ENCODE data around the gene IGSF9B.

IGSF9B gene

DNA sequence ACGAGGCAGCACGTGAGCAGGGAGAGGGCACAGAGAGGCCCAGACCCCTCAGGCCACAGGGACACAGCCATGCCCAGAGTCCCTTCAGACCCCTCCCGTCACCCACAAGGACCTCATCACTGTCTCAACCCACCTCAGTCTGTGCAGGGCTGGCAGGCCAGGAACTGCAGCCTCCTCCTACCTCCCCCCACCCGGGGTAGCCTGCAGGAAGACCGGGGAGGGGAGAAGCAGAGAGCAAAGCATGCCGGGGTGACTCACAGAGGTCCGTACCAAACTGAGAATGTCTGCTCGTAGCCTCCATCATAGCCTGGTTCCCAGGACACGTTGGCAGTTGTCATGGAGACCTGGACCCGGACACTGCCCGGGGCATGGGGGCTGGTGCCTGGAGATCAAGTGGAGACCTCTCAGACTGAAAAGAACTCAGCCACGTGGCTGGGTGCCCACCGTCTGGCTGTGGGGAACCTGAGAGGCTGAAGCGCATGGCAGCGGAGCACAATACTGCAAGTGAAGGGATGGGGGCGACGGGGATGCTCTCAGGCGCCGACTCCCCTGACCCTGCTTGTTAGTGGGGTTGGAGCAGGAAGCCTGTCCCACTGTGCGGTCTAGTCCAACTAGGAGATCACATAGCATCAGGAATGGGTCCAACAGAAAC, 27.2 kb downstream of the IGSF9B start:
- TF ChIP-seq, protein P1, sequence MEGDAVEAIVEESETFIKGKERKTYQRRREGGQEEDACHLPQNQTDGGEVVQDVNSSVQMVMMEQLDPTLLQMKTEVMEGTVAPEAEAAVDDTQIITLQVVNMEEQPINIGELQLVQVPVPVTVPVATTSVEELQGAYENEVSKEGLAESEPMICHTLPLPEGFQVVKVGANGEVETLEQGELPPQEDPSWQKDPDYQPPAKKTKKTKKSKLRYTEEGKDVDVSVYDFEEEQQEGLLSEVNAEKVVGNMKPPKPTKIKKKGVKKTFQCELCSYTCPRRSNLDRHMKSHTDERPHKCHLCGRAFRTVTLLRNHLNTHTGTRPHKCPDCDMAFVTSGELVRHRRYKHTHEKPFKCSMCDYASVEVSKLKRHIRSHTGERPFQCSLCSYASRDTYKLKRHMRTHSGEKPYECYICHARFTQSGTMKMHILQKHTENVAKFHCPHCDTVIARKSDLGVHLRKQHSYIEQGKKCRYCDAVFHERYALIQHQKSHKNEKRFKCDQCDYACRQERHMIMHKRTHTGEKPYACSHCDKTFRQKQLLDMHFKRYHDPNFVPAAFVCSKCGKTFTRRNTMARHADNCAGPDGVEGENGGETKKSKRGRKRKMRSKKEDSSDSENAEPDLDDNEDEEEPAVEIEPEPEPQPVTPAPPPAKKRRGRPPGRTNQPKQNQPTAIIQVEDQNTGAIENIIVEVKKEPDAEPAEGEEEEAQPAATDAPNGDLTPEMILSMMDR (conservative IDR thresholded peaks at IDR 0.05; ENCODE audit: control insufficient read depth, insufficient read depth, low read depth, low read length), result no peak
- no peak for DNase-seq (ENCODE audit: low read depth)
- no peak overlapping the region for H3K4me3 ChIP-seq (ENCODE audit: control insufficient read depth, low read depth, low read length)

DNA sequence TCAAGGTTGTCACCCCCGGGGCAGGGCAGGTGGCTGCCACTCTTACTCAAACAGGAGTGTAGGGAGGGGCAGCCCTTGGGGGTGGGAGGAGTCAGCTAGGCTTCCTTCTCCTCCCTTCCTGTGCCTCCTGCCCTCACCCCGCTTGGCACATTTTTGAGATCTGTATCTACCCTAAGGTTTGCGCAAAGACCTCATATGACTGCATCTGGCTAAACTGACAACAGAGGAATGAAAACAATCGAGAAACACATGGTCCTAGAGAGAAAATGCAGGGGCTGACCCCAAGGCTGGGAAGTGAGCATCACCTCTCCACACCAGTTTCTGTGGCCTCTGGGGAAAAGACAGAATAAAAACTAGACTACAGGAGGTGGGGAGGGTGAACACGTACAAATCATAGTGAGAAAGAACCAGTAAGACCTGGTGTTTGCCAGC, 28.1 kb downstream of the IGSF9B start:
- no peak for DNase-seq (ENCODE audit: low read depth)
- no peak overlapping the region for H3K4me3 ChIP-seq (ENCODE audit: control insufficient read depth, low read depth, low read length)
- TF ChIP-seq, protein P1 (conservative IDR thresholded peaks at IDR 0.05; ENCODE audit: control insufficient read depth, insufficient read depth, low read depth, low read length), result no peak

DNA sequence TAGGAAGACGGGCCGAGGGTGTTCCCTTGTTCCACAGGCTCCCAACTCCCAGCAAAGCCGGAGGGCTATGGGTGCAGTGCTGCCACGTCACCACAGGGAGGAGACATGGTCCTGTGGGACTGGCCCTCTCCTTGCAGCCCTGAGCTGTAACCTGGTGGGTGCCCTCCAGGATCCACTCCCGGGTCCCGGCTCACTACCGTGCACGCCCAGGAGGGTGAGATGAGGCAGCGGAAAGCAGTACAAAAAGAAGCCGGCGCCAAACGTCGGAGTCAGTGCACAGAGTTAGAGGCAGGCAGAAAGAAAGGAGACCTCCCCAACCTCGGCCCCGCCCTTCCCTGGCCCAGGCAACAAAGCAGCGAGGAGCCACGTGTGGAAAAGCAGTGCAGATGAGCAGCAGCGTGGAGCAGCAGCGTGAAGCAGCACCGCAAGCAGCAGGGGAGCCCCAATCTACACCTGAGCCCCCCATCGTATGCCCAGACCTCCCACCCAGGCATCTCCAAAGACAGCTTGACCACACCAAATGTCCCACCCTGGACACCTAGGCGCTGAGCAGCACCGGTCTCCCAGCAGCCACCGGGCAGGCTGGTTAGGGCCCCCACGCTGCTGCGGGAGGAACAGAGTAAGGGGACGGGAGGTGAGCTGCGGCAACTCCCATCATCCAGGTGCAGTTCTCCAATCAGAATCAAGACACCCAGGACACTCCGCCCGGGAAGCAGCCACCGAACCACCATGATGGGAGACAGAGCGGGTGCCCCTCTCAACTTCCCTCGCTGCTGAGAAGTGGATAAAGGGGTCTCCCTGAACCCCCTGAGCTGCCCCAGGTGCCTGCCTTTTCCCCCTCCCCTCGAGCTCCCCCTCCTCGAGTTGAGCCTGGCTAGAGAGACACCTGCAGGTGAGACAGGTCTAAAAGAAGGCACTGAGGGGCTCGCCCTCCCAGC, 28.8 kb downstream of the IGSF9B start:
- peak; percentile 54 for DNase-seq (ENCODE audit: low read depth)
- no peak overlapping the region for H3K4me3 ChIP-seq (ENCODE audit: control insufficient read depth, low read depth, low read length)
- TF ChIP-seq, protein P1 (conservative IDR thresholded peaks at IDR 0.05; ENCODE audit: control insufficient read depth, insufficient read depth, low read depth, low read length), result peak; percentile 82

DNA sequence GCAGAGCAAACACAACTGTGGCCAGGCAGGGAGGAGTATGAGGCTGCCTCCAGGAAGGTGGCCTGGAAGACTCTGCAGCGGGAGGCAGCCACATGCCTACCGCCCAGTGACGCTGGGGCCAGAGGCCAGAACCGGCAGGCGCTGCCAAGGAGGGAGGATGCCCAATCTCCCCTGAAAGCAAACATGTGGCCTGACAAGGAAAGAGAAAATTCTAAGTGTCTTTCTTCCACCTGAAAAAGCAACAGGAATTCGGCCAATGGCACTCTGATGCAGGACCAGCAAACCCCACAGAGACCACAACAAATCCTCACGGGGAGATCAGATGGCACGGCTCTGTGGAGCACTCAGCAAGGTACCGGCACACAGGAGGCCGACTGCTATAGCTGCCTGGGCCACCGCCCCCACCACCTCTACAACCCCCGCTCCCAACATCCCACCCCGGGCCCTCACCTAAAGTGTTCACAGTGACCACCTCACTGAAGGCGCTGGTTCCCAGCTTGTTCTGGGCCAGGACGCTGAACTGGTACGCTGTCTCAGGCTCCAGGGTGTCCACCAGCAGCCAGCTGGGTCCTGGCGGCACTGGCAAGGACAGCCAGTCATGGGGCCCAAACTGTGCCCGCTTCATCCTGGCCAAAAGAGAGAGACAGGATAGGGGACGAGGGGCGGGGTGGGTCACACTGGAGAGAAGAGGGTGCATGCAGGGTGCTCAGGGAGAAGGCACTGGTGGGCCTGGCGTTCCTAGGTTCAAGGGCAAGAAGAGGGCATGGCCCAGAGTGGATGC, 30.1 kb downstream of the IGSF9B start:
- DNase-seq (ENCODE audit: low read depth), result no peak
- H3K4me3 ChIP-seq (ENCODE audit: control insufficient read depth, low read depth, low read length), result no peak overlapping the region
- TF ChIP-seq, protein P1 (conservative IDR thresholded peaks at IDR 0.05; ENCODE audit: control insufficient read depth, insufficient read depth, low read depth, low read length), result no peak

DNA sequence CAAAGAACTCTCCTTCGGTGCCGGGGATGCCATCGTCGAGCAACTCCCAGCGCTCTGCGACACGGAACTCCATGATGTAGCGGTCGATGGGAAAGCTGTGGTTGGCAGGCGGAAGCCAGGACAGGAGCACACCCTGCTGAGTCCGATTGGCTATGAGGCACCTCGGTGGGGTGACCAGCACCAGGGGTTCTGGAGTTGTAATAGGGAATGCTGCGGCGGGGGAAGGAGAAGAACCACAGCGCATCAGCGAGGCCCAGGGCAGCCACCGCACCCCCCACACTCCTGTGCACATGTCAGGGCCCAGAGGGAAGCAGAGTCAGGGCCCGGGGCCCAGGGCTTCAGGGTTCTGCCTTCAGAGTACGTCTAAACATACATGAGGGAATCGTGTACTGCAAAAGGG, 31.0 kb downstream of the IGSF9B start:
- H3K4me3 ChIP-seq (ENCODE audit: control insufficient read depth, low read depth, low read length), result no peak overlapping the region
- TF ChIP-seq, protein P1 (conservative IDR thresholded peaks at IDR 0.05; ENCODE audit: control insufficient read depth, insufficient read depth, low read depth, low read length), result no peak
- no peak for DNase-seq (ENCODE audit: low read depth)

DNA sequence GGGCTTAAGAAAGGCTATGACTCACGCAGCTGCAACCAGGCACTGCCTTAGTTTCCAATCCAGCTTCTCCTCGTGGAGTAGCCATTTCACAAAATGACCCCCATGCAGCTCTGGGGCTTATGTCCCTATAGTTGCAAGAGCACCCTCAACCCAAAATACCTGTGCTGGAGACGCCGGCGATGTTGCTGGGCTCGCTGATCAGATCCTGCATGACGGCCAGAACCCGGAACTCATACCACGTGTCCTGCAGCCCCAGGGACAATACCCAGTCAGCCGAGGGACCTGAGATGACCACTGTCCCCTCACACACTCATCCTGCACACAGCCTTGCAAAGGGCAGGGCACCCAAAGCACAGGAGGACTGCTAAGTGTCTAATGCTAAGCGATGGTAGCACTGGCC, 32.1 kb downstream of the IGSF9B start:
- no peak overlapping the region for H3K4me3 ChIP-seq (ENCODE audit: control insufficient read depth, low read depth, low read length)
- TF ChIP-seq, protein P1 (conservative IDR thresholded peaks at IDR 0.05; ENCODE audit: control insufficient read depth, insufficient read depth, low read depth, low read length), result no peak
- no peak for DNase-seq (ENCODE audit: low read depth)

Data from fibroblast of mammary gland (primary cell).